Neural cell (in vitro differentiated cells): ENCODE measurements around the gene WDR13. TPM values are rescaled to one million over a fixed set of nuclear protein-coding genes. Genes with fewer than 3 reads are reported as not detected.
"Not testable (repeated sequence)": the region's sequence is repeated elsewhere in the genome, so short reads cannot be mapped to it uniquely, and the experiment has no call there.

Source experiments
- H2AFZ ChIP-seq: fragments of 200-600, 300-800 bp; sonication (generic), shearing (Covaris generic); 2 replicates; pipeline ENCODE4 v1.6.0; 2014; ENCODE audit warnings: low read depth, mild to moderate bottlenecking, antibody characterized with exemption, low read length, moderate library complexity
- H3F3A ChIP-seq: fragments of 200-600 bp; shearing (Covaris generic); 2 replicates; pipeline ENCODE4 v1.6.1; 2016; ENCODE audit warnings: mild to moderate bottlenecking, moderate library complexity, mixed read lengths, antibody characterized with exemption, low read length; ENCODE audit not compliant: insufficient read depth, poor library complexity, severe bottlenecking
- H3K27ac ChIP-seq: fragments of 200-600, 300-800 bp; sonication (generic), shearing (Covaris generic); 2 replicates; pipeline ENCODE4 v1.5.1; 2014; ENCODE audit warnings: mild to moderate bottlenecking, low read length, moderate library complexity
- H3K27me3 ChIP-seq: fragments of 300-800, 200-600 bp; sonication (generic), shearing (Covaris generic); 2 replicates; pipeline ENCODE4 v1.6.0; 2014; ENCODE audit warnings: mild to moderate bottlenecking, low read depth, low read length, moderate library complexity; ENCODE audit not compliant: insufficient read depth
- H3K36me3 ChIP-seq: fragments of 300-800, 200-600 bp; sonication (generic), shearing (Covaris generic); 2 replicates; pipeline ENCODE4 v1.5.1; 2014; ENCODE audit warnings: mild to moderate bottlenecking, antibody characterized with exemption, low read length, moderate library complexity; ENCODE audit not compliant: insufficient read depth
- H3K4me2 ChIP-seq: fragments of 300-800, 200-600 bp; sonication (generic), shearing (Covaris generic); 2 replicates; pipeline ENCODE4 v1.6.0; 2014; ENCODE audit warnings: mild to moderate bottlenecking, low read length
- H3K4me3 ChIP-seq: fragments of 300-800, 200-600 bp; sonication (generic), shearing (Covaris generic); 2 replicates; pipeline ENCODE4 v1.5.1; 2014; ENCODE audit warnings: mild to moderate bottlenecking, low read length, moderate library complexity
- H3K79me2 ChIP-seq: fragments of 200-600 bp; shearing (Covaris generic); replicated peaks from 2 replicates; pipeline ENCODE4 v1.6.0; 2014; ENCODE audit warnings: mild to moderate bottlenecking, low read length, moderate library complexity; ENCODE audit not compliant: insufficient read depth
- H3K9ac ChIP-seq: fragments of 300-800, 200-600 bp; sonication (generic), shearing (Covaris generic); 2 replicates; pipeline ENCODE4 v1.6.1; 2016; ENCODE audit warnings: mild to moderate bottlenecking, low read length, mixed read lengths
- H3K9me2 ChIP-seq: fragments of 200-600 bp; shearing (Covaris generic); 2 replicates; pipeline ENCODE4 v1.6.1; 2016; ENCODE audit warnings: mild to moderate bottlenecking, low read length, mixed read lengths; ENCODE audit not compliant: insufficient read depth
- H3K9me3 ChIP-seq: fragments of 200-600, 300-800 bp; sonication (generic), shearing (Covaris generic); 2 replicates; pipeline ENCODE4 v1.6.1; 2016; ENCODE audit warnings: mild to moderate bottlenecking, mixed run types, low read length, moderate library complexity, mixed read lengths
- H4K20me1 ChIP-seq: fragments of 200-600 bp; shearing (Covaris generic); 2 replicates; pipeline ENCODE4 v1.6.1; 2016; ENCODE audit warnings: mild to moderate bottlenecking, mixed run types; ENCODE audit not compliant: insufficient read depth
- EP300 ChIP-seq: fragments of 450-650 bp; conservative IDR thresholded peaks from 2 replicates; pipeline ENCODE4 v1.6.1; 2014; ENCODE audit warnings: antibody characterized with exemption, mild to moderate bottlenecking, moderate library complexity; ENCODE audit not compliant: poor library complexity, severe bottlenecking
- EZH2 ChIP-seq: fragments of 200-600, 300-800 bp; shearing (Covaris generic), sonication (generic); IDR thresholded peaks from 2 replicates; pipeline ENCODE4 v1.6.1; 2014; ENCODE audit warnings: antibody characterized with exemption, low read length, borderline replicate concordance, mild to moderate bottlenecking; ENCODE audit not compliant: insufficient read depth, poor library complexity, severe bottlenecking
- MXI1 ChIP-seq: fragments of 450-650 bp; conservative IDR thresholded peaks from 2 replicates; pipeline ENCODE4 v1.6.1; 2014; ENCODE audit warnings: antibody characterized with exemption, mild to moderate bottlenecking; ENCODE audit not compliant: poor library complexity, severe bottlenecking
- POLR2AphosphoS5 ChIP-seq: IDR thresholded peaks from 2 replicates; pipeline ENCODE4 v1.6.1; 2012
- RAD21 ChIP-seq: fragments of 450-650 bp; conservative IDR thresholded peaks from 2 replicates; pipeline ENCODE4 v1.6.1; 2014; ENCODE audit warnings: antibody characterized with exemption, mild to moderate bottlenecking, moderate library complexity
- SMC3 ChIP-seq: fragments of 450-650 bp; conservative IDR thresholded peaks from 2 replicates; pipeline ENCODE4 v1.6.1; 2014; ENCODE audit warnings: antibody characterized with exemption, mild to moderate bottlenecking, moderate library complexity; ENCODE audit not compliant: poor library complexity
- TAF1 ChIP-seq: IDR thresholded peaks from 2 replicates; pipeline ENCODE4 v1.6.1; 2012; ENCODE audit warnings: low read depth
- polyA plus RNA-seq: library from polyadenylated mRNA; depleted of rRNA; stranded (reverse); fragments of >200 nt; gene quantifications from 2 replicates; pipeline ENCODE4 v1.2.3, GENCODE V29; 2014
- TF ChIP-seq, protein P1 (sequence below): fragments of 450-650 bp; IDR thresholded peaks from 2 replicates; pipeline ENCODE4 v1.5.1; 2014; ENCODE audit warnings: antibody characterized with exemption, mild to moderate bottlenecking, moderate library complexity; ENCODE audit not compliant: poor library complexity, severe bottlenecking
- TF ChIP-seq, protein P2 (sequence below): IDR thresholded peaks from 2 replicates; pipeline ENCODE4 v1.6.1; 2012; ENCODE audit warnings: borderline replicate concordance

Gene WDR13
- polyA plus RNA-seq, 1 donor from 2014 or later = 210 TPM

DNA sequence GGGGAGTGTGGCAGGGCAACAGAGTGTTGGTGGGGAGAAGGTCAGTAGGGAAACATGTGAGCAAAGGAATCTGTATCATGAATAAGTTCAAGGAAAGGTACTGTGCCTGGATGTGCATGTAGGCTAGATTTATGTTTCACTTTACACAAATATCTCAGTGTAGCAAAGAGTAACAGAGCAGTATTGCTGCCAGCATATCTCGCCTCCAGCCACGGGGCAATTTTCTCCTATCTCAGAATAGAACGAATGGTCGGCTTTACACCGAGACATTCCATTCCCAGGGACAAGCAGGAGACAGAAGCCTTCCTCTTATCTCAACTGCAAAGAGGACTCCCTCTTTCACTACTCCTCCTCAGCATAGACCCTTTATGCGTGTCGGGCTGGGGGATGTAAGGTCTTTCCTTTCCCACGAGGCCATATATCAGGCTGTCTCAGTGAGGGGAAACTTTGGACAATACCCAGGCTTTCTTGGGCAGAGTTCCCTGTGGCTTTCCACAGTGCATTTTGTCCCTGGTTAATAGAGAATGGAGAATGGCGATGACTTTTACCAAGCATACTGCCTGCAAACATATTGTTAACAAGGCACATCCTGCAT, 41.5 kb upstream of the WDR13 start:
- not testable (repeated sequence) for H4K20me1 ChIP-seq, H3F3A ChIP-seq, H3K36me3 ChIP-seq, H3K4me3 ChIP-seq, H3K9ac ChIP-seq, H2AFZ ChIP-seq, H3K9me2 ChIP-seq, H3K27me3 ChIP-seq, H3K4me2 ChIP-seq, H3K9me3 ChIP-seq, H3K79me2 ChIP-seq, H3K27ac ChIP-seq

- H3K4me3 ChIP-seq = no peak overlapping the region
- H3K27ac ChIP-seq = no peak overlapping the region
- no peaks in the 10 kb centered on the region for H3K36me3 ChIP-seq
- H3K79me2 ChIP-seq = no peaks in the 10 kb centered on the region
- no peaks in the 10 kb centered on the region for H3K9me3 ChIP-seq
- no peaks in the 10 kb centered on the region for H3F3A ChIP-seq
- no peak overlapping the region for H2AFZ ChIP-seq
- no peak overlapping the region for H3K9ac ChIP-seq
- TF ChIP-seq SMC3 (no peak), EP300 (no peak), MXI1 (no peak), POLR2AphosphoS5 (no peak), TAF1 (no peak), EZH2 (no peak), RAD21 (no peak)
- TF ChIP-seq, protein P1, sequence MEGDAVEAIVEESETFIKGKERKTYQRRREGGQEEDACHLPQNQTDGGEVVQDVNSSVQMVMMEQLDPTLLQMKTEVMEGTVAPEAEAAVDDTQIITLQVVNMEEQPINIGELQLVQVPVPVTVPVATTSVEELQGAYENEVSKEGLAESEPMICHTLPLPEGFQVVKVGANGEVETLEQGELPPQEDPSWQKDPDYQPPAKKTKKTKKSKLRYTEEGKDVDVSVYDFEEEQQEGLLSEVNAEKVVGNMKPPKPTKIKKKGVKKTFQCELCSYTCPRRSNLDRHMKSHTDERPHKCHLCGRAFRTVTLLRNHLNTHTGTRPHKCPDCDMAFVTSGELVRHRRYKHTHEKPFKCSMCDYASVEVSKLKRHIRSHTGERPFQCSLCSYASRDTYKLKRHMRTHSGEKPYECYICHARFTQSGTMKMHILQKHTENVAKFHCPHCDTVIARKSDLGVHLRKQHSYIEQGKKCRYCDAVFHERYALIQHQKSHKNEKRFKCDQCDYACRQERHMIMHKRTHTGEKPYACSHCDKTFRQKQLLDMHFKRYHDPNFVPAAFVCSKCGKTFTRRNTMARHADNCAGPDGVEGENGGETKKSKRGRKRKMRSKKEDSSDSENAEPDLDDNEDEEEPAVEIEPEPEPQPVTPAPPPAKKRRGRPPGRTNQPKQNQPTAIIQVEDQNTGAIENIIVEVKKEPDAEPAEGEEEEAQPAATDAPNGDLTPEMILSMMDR = no peak
- TF ChIP-seq, protein P2, sequence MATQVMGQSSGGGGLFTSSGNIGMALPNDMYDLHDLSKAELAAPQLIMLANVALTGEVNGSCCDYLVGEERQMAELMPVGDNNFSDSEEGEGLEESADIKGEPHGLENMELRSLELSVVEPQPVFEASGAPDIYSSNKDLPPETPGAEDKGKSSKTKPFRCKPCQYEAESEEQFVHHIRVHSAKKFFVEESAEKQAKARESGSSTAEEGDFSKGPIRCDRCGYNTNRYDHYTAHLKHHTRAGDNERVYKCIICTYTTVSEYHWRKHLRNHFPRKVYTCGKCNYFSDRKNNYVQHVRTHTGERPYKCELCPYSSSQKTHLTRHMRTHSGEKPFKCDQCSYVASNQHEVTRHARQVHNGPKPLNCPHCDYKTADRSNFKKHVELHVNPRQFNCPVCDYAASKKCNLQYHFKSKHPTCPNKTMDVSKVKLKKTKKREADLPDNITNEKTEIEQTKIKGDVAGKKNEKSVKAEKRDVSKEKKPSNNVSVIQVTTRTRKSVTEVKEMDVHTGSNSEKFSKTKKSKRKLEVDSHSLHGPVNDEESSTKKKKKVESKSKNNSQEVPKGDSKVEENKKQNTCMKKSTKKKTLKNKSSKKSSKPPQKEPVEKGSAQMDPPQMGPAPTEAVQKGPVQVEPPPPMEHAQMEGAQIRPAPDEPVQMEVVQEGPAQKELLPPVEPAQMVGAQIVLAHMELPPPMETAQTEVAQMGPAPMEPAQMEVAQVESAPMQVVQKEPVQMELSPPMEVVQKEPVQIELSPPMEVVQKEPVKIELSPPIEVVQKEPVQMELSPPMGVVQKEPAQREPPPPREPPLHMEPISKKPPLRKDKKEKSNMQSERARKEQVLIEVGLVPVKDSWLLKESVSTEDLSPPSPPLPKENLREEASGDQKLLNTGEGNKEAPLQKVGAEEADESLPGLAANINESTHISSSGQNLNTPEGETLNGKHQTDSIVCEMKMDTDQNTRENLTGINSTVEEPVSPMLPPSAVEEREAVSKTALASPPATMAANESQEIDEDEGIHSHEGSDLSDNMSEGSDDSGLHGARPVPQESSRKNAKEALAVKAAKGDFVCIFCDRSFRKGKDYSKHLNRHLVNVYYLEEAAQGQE = no peak
- no peaks in the 10 kb centered on the region for H3K9me2 ChIP-seq
- no peak overlapping the region for H3K4me2 ChIP-seq
- no peaks in the 10 kb centered on the region for H3K27me3 ChIP-seq
- no peaks in the 10 kb centered on the region for H4K20me1 ChIP-seq
These were observed 39.0 kb upstream of the WDR13 start for GRCh38 chrX:48558271-48558670.

- no peaks in the 10 kb centered on the region for H3F3A ChIP-seq
- H3K4me2 ChIP-seq = no peak overlapping the region
- TF ChIP-seq POLR2AphosphoS5 = no peak
- no peak for TF ChIP-seq MXI1
- no peak for TF ChIP-seq TAF1
- no peak for TF ChIP-seq EZH2
- no peak for TF ChIP-seq RAD21
- TF ChIP-seq, protein P2 = no peak
- TF ChIP-seq SMC3 = no peak
- TF ChIP-seq, protein P1 = no peak
- no peak for TF ChIP-seq EP300
- H3K36me3 ChIP-seq = no peaks in the 10 kb centered on the region
- H4K20me1 ChIP-seq = no peaks in the 10 kb centered on the region
- H3K9me2 ChIP-seq = no peaks in the 10 kb centered on the region
- no peak overlapping the region for H3K9ac ChIP-seq
- no peaks in the 10 kb centered on the region for H3K79me2 ChIP-seq
- no peak overlapping the region for H2AFZ ChIP-seq
- no peak overlapping the region for H3K27ac ChIP-seq
- H3K9me3 ChIP-seq = no peaks in the 10 kb centered on the region
- H3K4me3 ChIP-seq = no peak overlapping the region
- H3K27me3 ChIP-seq = no peaks in the 10 kb centered on the region
These were observed 37.7 kb upstream of the WDR13 start for GRCh38 chrX:48559636-48560035.
